Esophagus muscularis mucosa (tissue), 3 donors: ENCODE results near the gene LAMTOR2.

ENCODE experiments used
- EP300 ChIP-seq: sonication (generic); formaldehyde crosslinking; IDR thresholded peaks from one replicate; pipeline ENCODE4 v1.6.1; 2017; ENCODE audit warnings: antibody characterized with exemption
- POLR2AphosphoS5 ChIP-seq, 2 donors: sonication (generic); formaldehyde crosslinking; IDR thresholded peaks; one replicate each; pipeline ENCODE4 v1.6.1; 2017; ENCODE audit warnings: antibody characterized with exemption in 2 of 2

- TF ChIP-seq POLR2AphosphoS5 (IDR thresholded peaks at IDR 0.05) (no peak), EP300 (no peak)
These were observed 25.8 kb downstream of the LAMTOR2 start for GRCh38 chr1:156080241-156080862.
